Right kidney (tissue), 1 donor: Measurements from ENCODE around the gene DIP2B.
"Not testable (repeated sequence)": the region's sequence is repeated elsewhere in the genome, so short reads cannot be mapped to it uniquely, and the experiment has no call there.

Experiments
- DNase-seq: peaks from one replicate; pipeline ENCODE4 v3.0.0-alpha.2; 2016

DIP2B gene

DNA sequence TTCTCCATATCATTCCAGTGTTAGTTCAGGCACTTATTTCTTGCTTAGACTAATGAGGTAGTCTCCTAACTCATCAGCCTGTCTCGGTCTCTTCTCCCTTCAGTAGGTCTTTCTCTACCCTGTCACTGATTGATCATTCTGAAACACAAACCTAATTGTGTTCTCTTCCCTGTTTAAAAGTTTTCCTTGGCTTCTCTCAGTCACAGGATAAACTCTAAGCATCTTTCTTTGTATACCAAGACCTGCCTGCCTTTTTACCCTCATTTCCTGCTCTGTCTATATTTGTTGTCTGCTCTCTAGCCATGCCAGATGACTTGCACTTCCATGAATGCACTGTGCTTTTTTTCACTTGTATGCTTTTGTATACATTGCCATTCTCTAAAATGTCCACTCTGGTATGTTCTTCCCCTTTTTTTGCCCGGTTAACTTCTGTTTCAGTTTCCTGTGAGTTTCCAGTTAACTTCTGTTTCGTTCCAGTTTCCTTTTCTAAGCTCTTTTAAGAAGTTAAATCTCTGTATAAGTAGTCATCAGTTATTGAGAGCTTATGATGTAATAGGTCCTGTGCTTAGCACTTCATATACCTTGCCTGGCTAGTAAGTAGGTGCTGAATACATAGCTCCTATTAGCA, 12.8 kb downstream of the DIP2B start:
- DNase-seq = no peak

- no peak for DNase-seq
Observed at GRCh38 chr12:50518090-50518489, 13.3 kb downstream of the DIP2B start.

DNA sequence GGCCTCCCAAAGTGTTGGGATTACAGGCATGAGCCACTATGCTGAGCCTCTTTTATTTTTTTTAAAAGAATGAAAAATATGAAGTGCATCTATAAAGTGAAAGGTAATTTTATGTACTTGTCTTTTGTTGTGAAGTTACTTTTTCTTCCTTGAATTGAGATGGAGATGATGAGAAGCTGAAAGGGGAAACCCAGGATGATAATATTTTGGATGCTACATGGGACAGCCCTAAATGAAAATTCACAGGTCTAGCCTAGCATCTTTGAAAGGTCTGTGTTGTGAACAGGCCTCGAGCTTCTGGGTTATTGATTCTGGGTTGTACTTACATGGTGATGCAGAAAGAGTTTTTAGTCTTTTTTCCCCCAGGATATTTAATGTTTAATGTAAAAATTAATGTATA, 14.6 kb downstream of the DIP2B start:
- DNase-seq = no peak

DNA sequence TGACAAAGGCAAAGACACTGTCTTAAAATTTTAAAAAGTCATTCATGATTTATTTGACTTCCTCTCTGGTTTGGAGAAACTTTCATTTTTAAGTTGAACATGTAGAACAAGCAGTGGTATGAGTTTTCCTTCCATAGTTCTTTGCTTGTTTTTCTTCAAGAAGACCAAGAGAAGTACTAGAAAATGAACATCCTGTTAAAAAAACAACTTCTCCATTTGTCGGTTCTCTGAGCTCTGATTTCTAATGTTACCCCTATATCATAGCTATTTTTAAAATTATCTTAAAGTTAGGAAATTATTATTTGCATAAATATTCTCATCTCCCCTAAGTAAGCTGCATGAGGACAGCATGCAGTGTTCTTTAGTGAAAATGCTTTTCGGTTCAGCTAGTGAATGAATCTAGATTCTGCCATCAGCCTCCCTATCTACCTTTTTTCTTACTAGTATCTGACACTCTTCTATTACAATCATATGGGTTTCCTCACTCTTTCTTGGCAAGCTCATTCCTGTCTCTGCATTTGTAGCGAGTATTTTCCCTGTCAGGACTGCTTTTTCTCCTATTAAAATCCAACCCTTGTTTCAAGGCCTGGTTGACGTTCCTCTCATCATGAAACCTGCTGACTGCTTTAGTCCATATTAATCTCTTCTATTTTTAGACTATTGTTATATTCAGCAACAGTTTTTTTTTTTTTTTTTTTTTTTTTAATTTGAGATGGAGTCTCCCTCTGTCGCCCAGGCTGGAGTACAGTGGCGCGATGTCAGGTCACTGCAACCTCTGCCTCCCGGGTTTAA, 15.8 kb downstream of the DIP2B start:
- DNase-seq = no peak

DNA sequence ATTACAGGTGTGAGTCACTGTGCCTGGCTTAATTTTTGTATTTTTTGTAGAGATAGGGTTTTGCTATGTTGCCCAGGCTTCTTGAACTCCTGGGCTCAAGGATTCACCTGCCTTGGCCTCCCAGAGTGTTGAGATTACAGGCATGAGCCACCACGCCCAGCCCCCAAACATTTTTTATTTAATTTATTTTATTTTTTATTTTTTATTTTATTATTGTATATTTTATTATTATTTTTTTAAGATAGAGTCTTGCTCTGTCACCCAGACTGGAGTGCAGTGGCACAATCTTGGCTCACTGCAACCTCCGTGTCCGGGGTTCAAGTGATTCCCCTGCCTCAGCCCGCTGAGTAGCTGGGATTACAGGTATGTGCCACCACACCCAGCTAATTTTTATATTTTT, 17.0 kb downstream of the DIP2B start:
- not testable (repeated sequence) for DNase-seq

DNA sequence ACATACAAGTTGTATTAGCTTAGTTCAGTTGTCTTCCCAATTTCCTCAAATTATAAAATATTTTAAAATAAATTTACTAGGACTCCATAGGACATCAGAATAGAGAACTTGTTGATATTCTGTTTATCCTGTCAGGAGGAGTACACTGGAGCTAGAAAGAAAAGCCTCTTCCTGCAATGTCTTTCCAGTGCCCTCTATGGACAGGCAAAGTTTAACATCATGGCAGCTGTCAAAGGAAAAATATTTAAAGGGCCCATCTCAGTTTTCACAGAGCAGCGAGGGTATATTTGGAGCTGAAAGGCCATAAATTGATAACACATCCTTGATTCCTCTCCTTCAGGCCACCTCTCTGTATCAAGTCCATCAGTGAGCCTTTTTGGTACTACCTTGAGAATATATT, 19.0 kb downstream of the DIP2B start:
- no peak for DNase-seq

- no peak for DNase-seq
Observed at GRCh38 chr12:50524621-50525020, 19.8 kb downstream of the DIP2B start.

DNA sequence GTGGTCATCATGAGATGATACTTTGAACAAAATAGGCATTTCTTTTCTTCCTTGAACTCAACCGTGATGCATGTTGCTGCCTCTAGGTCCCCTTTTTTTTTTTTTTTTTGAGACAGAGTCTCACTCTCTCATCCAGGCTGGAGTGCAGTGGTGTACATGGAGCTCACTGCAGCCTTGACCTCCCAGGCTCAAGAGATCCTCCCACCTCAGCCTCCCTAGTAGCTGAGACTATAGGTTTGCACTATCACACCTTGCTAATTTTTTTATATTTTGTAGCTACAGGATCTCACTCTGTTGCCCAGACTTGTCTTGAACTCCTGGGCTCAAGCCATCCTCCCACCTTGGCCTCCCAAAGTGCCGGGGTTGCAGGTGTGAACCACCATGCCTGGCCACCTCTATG, 20.6 kb downstream of the DIP2B start:
- DNase-seq = no peak

DNA sequence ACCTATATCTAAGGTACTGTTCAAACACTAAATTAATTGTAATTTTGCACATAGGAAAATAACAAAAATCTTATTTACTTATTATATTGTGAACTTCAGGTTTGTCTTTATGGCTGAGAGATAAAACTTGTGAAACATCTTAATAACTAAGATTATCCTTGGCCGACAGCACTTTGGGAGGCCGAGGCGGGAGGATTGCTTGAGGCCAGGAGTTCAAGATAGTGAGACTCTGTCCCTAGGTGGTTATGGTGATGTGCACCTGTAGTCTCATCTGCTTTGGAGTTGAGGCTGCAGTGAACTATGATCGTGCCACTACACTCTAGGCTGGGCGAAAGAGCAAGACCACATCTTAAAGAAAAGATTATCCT, 22.6 kb downstream of the DIP2B start:
- no peak for DNase-seq

- no peak for DNase-seq
Observed at GRCh38 chr12:50528800-50529199, 24.0 kb downstream of the DIP2B start.

- no peak for DNase-seq
Observed at GRCh38 chr12:50529345-50529744, 24.6 kb downstream of the DIP2B start.

- DNase-seq = no peak
Observed at GRCh38 chr12:50530532-50530931, 25.7 kb downstream of the DIP2B start.

DNA sequence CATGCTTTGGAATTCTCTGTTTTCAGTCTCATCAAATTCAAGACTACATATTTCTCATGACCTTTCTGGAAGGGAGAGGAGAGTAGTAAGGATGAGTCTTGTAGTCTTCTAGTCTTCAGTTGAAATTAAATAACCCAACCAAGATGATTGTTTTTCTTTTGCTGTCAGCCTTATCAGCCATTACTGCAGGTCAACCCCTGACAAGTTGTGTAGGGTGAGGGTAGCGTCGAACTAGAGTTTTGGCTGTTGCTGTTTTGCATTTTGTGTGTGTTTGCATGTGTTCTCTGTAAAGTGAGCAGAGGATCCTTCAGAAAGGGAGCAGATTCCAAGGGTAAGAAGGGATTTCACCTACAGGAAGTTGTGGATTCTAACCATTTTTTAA, 28.4 kb downstream of the DIP2B start:
- DNase-seq = no peak

GRCh38 chr12:50533971-50534370, 29.2 kb downstream of the DIP2B start:
- no peak for DNase-seq

DNA sequence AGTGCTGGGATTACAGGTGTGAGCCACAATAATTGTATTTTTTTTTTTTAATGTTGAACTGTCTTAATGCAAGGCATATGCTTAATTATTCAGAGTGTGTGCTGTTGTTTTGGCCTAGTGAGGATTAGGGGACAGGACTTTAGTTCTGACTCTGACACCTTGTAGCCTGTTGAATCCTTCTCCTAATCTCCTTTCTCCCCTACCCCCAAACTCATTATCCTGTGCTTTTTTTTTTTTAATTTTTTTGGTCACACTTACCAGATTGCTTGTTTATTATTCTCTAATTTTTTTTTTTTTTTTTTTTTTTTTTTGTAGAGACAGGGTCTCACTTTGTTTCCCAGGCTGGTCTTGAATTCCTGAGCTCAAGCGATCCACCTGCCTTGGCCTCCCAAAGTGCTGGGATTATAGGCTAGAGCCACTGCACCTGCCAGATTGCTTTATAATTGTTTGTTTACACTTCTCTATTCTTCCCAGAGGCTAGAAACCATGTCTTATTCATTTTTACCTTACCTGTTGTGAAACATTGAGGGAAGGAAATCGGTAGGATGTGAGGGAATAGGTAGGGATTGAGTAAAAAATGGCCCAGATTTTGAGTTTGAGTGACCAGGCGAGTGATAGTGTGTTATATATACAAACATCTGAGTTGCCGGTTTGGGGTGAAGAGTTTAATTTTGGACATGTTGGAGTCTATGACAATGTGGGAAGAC, 32.2 kb downstream of the DIP2B start:
- no peak for DNase-seq

DNA sequence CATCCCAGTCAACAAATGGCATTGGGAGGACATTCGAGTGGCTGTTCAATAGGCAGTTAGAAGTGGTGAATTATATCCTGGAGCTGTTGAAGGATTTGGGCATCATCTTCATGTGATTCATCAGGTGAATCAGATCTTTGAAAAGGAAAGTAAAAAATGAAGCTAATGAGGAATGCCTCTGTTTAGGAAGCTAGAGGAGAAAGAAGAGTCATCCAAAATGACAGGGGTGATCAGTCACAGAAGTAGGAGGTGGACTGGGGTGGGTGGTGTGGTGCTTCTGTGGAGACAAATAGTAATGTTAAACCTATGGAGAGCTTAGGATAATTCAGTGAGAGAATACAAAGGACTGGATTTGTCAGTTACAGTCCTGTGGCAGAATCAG, 32.7 kb downstream of the DIP2B start:
- no peak for DNase-seq

DNA sequence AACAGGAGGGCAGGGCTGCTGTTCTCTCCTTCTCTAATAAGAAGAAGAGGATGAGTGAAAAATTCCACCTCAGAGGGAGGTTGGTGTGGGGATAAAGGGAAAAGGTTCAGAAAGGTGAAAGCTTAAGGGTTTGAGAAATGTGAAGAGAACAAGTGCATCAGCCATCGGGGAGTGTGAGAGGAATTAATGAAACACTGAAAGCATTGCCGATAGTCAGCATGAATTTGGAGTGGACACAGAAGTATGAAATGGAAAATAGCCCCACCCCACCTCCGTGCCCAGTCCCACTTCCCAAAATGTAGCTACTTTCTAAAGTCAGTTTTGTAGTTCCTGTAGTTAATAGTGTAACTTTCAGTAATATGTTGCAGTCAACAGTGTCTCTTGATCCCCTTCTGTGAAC, 33.4 kb downstream of the DIP2B start:
- no peak for DNase-seq

DNA sequence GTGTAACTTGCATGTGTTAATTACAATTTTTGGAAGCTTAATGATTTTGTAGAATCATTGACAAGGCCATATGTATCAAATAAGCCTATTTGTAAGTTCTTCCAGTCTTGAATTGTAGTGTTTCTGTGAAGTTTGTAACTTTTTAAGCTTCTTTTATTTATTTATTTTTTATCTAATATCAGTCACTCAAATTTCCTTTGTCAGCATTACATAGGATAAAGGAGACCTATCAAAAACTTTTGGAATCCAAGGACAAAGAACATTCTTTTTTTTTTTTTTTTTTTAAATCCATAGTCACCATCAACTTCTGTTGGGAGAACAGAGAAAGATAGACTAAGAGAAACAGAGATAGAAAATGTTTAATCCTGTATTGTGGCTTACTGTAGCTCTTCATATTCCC, 36.4 kb downstream of the DIP2B start:
- no peak for DNase-seq

- no peak for DNase-seq
Observed at GRCh38 chr12:50542448-50542847, 37.7 kb downstream of the DIP2B start.

DNA sequence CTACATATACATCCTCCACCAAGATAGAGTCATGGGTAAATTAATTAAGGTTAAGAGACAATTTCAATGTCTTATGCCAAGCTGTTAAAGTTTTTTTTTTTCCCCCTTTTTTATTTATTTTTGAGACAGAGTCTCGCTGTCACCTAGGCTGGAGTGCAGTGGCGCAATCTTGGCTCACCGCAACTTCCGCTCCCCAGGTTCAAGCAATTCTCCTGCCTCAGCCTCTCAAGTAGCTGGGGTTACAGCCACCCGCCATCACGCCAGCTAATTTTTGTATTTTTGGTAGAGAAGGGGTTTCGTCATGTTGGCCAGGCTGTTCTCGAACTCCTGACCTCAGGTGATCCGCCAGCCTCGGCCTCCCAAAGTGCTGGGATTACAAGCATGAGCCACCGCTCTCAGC, 38.4 kb downstream of the DIP2B start:
- not testable (repeated sequence) for DNase-seq

DNA sequence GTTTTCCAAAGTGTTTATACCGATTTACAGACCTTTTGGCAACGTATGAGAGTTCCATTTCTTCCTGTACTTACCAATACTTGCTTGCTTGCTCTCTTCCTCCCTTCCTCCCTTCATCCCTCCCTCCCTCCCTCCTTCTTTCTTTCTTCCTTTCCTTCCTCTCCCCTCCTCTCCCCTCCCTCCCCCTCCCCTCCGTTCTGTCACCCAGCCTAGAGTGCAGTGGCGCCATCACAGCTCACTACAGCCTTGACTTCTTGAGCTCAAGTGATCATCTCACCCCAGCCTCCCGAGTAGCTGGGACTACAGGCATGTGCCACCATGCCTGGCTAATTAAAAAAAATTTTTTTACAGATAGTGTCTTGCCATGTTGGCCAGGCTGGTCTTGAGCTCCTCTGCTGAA, 40.4 kb downstream of the DIP2B start:
- no peak for DNase-seq

DNA sequence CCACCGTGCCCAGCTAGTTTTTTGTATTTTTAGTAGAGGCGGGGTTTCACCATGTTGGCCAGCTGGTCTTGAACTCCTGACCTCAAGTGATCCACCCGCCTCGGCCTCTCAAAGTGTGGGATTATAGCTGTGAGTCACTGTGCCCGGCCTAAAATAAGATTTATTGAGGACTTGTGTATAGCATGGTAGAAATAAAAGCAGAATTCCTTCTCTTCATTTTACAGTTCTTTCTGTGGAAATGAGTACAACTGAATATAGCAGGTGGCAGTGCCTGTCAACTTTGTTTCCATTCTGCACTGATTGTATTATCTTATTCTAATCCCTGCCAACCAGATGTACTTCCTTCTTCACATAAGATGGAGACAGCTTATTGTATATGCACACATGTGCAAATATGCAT, 41.0 kb downstream of the DIP2B start:
- DNase-seq = no peak

DNA sequence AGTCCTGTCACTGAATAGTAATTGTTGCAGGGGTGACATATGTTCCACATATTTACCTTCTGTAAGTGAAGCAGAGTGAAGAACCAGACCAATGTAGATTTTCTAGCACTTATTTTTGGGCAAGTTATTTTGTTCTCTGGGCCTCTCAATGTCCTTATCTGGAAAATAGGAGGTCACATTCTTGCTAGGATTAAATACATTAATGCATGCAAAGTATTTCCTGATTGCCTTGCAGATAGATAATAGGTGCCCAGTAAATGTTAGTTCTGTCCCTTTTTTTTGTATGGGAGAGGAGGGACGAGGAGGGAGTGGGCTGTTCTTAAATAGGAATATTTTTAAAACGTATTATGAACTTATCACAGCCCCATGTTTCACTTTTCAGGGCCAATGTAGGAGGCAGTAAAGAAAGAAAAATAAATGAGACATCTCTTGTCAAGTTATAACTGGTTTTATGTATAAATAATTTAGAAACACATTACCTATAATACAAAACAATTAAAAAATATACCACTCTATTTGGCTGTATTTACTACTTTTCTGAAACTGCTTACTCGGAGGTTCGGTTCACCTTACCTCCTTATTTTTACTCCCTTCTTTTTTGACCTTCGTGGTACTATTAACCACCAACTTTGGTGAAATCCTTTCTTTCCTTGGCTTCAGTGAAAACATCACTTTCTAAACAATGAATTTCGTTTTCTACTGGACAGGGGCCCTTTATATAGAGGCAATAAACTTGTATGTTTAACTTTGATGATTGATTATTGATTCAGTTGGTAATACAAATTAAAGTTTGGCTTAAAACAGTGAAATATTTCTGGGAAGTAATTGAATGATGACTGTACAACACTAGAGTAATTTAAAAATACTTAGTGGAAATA, 41.9 kb downstream of the DIP2B start:
- DNase-seq = no peak
